GM12891 (cell line): ENCODE results near the gene TRMT44.

Experiments used
- POLR2AphosphoS5 ChIP-seq: IDR thresholded peaks from 2 replicates; pipeline ENCODE4 v1.6.1; 2011; ENCODE audit warnings: low read depth, low read length, control low read depth
- TAF1 ChIP-seq: IDR thresholded peaks from 2 replicates; pipeline ENCODE4 v1.6.1; 2011; ENCODE audit warnings: low read depth, low read length, control low read depth

- TF ChIP-seq TAF1 = no peak
- TF ChIP-seq POLR2AphosphoS5 = no peak
Measured at GRCh38 chr4:8497762-8498161, 57.2 kb downstream of the TRMT44 start.
